Stimulated activated CD8-positive, alpha-beta memory T cell treated with anti-CD3 and anti-CD28 coated beads, Interleukin-15, amount 100 ng/mL, for 1 hour (primary cell): ENCODE results near the gene LYPLAL1.

Experiments used
- DNase-seq: peaks from one replicate; pipeline ENCODE4 v3.0.0-alpha.2; 2020; ENCODE audit warnings: low read depth

The LYPLAL1 gene

DNA sequence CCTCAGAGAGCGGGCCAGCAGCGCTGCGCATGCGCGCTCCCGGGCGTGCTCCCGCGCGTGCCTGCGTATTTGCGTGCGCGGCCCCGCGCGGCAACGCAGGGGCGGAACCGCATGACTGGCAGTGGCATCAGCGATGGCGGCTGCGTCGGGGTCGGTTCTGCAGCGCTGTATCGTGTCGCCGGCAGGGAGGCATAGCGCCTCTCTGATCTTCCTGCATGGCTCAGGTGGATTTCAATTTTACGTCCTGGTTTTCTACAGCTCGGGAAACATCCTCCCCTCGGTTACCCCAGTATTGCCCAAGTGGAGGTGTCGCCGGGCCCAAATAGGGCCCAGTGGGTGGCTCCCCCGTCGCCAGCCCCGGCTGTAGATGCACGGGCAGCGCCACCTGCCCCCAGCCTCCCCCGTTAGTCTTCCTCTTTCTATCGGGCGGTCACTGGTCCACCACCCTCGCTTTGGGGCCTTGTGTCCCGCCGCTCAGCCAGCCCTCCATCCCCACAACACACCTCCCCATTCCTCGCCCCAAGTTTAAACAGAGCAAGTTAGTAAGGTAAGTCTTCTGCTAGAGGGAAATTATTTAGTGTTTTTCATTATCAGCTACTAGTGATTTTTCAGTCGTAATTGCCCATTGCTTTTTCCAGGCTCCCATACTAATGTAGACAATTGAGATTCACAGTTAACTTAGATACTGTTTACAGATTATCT lies at the start of gene LYPLAL1:
Gene LYPLAL1 (plus strand): TSS at position 121 of the 702 bp plus-strand sequence. CDS start 13 bp downstream, at position 134.
- DNase-seq = peak; percentile 66

GRCh38 chr1:219124163-219124562 lies 49.5 kb upstream of the LYPLAL1 start:
- no peak for DNase-seq

DNA sequence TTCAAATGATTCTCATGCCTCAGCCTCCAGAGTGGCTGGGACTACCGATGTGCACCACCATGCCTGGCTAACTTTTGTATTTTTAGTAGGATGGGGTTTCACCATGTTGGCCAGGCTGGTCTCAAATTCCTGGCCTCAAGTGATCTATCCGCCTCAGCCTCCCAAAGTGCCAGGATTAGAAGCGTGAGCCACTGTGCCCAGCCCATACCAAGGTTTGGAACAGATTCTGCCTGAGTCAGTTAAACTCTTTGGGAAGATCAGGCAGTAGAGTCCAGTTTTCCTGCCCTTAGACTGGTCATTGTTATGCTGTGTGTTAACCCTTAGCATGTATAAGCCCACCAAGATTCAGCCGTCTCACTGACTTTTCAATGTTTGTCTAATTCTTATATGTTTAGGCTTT lies 48.3 kb upstream of the LYPLAL1 start:
- DNase-seq = no peak

- DNase-seq = no peak
These were observed 47.3 kb upstream of the LYPLAL1 start for GRCh38 chr1:219126377-219126776.

- DNase-seq = no peak
These were observed 44.7 kb upstream of the LYPLAL1 start for GRCh38 chr1:219128957-219129356.

- no peak for DNase-seq
These were observed 43.2 kb upstream of the LYPLAL1 start for GRCh38 chr1:219130366-219130935.

- no peak for DNase-seq
These were observed 40.7 kb upstream of the LYPLAL1 start for GRCh38 chr1:219132939-219133338.

GRCh38 chr1:219138747-219139146 lies 34.9 kb upstream of the LYPLAL1 start:
- DNase-seq = no peak

DNA sequence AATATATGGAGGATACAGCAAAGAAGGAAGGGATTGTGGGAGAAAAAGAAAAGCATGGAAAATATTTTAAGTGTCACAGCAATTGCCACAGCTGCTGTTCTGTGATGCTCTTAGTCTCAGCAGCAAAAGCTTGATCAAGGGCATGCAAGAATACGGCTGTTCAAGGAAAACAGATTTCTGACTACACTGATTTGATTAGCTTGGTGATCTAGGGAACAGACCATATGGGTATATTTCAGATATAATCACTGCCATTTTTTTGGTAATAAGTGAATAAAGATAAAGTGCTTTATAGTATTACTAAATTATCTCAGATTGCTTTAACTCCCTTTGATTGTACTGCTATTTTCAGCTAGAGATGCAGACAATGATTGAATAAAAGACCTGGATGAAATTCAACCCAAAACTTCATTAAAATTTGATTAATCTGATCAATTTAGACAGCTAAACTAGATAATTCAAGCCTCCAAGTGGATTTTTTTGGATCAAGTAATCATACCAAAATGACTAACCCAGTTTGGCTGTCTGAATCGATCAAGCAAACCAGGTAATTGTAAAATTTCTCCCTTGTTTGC lies 33.3 kb upstream of the LYPLAL1 start:
- no peak for DNase-seq

- no peak for DNase-seq
These were observed 29.9 kb upstream of the LYPLAL1 start for GRCh38 chr1:219143735-219144134.

DNA sequence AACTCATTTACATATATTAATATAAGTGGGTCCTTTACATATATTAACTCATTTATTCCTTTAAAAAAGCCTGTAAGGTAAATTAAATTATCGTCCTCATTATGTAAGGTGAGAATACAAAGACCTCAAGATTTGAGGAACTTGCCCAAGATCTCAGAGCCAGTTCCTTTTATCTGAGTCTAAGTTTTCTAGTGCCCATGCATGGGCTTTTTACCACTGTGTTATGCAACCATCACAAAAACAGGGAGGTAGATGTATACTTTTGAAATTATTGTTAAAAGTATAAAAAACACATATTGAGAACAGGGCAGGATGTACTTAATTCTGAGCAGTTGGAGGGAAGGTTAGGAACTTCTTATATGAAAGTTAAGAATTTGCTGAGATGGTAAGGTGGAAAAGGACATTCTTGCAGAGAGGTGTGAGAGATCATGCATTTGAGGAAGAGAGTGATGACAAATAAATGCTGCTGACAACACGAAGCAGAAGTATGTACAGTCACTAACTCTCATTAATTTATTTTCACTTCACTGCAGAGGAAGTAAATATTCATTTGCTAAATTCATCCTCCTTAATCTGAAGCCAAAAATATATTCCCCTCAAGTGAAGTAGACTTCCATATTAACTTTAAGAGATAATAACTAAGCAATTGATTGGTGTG lies 28.9 kb upstream of the LYPLAL1 start:
- DNase-seq = no peak

DNA sequence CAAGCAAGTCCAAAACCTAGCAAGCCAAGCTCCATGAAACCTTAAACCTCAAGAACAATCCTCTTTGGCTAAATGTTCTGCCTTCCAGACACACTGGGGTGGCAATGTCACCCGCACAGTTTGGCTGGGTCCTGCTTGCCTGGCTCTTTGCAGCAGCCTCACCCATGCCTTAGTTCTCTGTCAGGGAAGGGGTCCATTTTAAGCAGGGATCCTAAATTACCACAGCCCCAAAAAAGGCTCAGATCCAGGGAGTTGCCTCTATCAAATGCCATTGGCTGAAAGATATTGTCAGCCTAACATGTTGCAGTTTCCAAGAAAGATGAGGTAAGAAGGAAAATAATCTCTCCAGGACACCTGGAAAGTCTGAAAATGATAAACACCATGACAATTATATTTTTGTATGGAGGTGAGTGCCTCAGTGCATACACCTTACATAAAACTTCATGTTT lies 26.1 kb upstream of the LYPLAL1 start:
- no peak for DNase-seq

GRCh38 chr1:219149009-219149577 lies 24.6 kb upstream of the LYPLAL1 start:
- DNase-seq = no peak

DNA sequence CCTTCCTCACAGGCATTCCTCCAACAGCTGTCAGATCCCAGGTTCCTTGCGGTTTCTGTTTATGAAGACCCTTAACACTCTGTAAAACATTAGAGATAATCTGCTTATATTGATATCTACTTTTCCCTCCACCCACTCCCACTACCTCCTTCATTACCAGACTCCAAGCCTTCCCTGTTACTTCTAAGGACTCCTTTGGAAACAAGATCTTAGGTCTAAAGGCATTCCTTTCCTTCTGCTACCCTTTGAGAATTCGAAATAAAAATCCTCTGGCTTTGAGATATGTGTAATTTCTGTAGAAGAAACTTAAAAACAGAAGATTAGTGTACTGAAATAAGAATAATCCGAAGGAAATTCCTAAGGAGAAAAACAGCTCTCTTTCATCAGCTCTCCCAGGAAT lies 23.7 kb upstream of the LYPLAL1 start:
- no peak for DNase-seq

GRCh38 chr1:219150913-219151312 lies 22.8 kb upstream of the LYPLAL1 start:
- DNase-seq = no peak

- no peak for DNase-seq
These were observed 22.2 kb upstream of the LYPLAL1 start for GRCh38 chr1:219151467-219151866.

DNA sequence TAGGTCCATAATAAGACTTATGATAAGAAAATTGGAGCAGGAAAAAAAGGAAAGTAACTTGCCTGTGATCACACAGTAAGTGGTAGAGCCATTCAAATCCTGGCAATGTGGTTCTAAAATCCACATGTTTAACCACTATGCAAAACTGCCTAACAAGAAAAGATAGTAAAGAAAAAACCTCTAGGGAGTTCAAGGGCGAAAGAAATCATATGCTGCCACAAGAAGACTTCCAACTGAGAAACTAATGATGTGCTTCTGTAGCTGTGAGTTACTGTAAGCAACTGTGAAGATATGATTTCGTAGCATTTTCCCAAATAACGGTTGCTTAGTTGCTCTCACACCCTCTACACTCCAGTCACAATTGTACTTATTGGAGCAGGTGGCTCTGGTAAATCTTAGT lies 20.9 kb upstream of the LYPLAL1 start:
- DNase-seq = no peak

GRCh38 chr1:219153723-219154122 lies 20.0 kb upstream of the LYPLAL1 start:
- DNase-seq = no peak

- no peak for DNase-seq
These were observed 18.5 kb upstream of the LYPLAL1 start for GRCh38 chr1:219155135-219155534.

DNA sequence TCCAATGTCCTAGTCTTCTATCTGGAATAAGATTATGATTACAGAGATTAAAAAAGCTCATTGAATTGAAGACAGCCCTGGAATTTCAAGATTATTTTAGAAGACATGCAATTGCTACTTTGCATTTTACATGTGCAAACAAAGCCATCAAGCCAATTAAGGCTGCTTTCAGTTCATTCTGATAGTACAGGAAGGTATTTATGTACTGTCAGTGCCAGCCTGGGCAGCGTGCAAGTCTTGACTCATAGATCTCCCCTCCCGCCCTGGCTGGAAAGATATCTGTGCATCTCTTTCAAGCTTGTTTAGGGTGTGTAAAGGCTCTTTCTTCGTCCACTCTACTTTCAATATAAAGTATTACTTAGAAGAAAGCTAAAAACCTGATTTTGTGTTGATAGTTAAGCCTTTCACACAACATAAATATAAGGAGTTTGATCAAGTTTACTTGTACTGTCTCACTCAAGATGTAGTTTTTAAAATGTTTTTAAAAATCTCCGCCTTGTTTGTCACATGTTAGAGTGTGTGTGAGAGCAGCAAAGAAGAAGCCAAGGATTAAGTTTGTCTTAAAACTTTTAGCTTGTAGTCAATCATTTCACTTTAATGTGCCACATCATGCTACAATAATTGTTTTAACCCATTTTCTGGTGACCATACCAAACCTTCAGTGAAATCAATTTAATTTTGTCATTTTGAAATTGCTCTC lies 13.6 kb upstream of the LYPLAL1 start:
- DNase-seq = no peak

- no peak for DNase-seq
These were observed 12.7 kb upstream of the LYPLAL1 start for GRCh38 chr1:219160967-219161366.

DNA sequence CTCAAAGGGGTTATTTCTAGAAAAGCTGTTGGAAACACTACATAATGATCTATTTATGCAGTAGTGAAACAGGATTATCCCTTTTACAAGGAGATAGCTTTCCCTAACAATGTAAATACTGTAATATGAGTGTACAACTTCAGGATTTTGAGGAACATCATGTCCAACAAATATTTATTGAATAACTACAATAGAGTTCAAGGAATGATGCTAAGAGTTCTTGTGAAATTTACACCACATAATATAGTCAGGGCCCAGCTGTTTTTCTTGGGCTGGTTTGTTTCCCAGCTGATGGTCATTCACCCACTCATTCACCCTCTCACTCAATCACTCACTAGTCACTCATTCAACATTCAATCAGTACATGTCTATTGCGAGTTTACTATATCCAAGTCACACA lies 12.3 kb upstream of the LYPLAL1 start:
- no peak for DNase-seq
